Measurements from ENCODE around the gene SPN.

- TF ChIP-seq CTCF (conservative IDR thresholded peaks at IDR 0.05), result no peak
- no peak for TF ChIP-seq EZH2 (IDR thresholded peaks at IDR 0.05; ENCODE audit: low read depth)
These were observed 42.0 kb downstream of the SPN start for GRCh38 chr16:29705030-29705429.
